NOMO-1 (cell line): ENCODE measurements around the gene RFC1.
"Not testable (repeated sequence)": the region's sequence is repeated elsewhere in the genome, so short reads cannot be mapped to it uniquely, and the experiment has no call there.

Source experiments
- DNase-seq, 2 experiments: peaks; one replicate each; lab custom pipeline; 2025; ENCODE audit not compliant: unreplicated experiment in 2 of 2; lab: John Stamatoyannopoulos, UW

The RFC1 gene

GRCh38 chr4:39305912-39306677, 60.1 kb downstream of the RFC1 start:
- no peak for DNase-seq

- DNase-seq, result no peak
Measured at GRCh38 chr4:39304651-39305050, 61.5 kb downstream of the RFC1 start.

DNA sequence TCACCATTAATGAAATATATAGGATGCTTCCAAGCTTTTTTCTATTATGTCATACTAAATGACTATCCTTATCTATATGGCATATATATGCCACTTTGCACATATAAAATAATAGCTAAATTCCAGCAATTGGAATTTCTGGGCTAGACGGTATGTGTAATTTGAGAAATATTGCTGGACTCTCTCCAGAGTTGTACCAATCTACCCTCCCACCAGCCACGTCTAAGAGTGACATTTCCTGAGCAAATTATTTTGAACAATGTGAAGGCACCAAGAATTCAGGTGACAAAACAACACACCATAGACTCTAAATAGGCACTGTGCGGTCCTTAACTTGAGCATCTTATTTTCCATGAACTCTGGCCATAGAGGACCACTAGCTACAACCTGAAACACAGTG, 62.3 kb downstream of the RFC1 start:
- no peak for DNase-seq

- DNase-seq, result no peak
Measured at GRCh38 chr4:39302901-39303300, 63.3 kb downstream of the RFC1 start.

- no peak for DNase-seq
Measured at GRCh38 chr4:39295784-39296183, 70.4 kb downstream of the RFC1 start.

DNA sequence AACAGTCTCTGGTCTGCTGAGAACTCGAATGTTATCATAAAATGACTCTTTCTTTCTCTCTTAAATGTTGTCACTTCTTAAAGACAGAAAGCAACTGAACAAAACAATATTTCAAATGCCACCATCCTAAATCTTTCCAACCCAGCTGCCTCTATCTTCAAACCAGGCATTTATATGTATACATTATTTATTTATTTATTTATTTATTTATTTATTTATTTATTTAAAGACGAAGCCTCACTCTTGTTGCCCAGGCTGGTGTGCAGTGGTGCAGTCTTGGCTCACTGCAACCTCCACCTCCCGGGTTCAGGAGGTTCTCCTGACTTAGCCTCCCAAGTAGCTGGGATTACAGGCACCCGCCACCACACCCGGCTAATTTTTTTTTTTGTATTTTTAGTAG, 73.7 kb downstream of the RFC1 start:
- not testable (repeated sequence) for DNase-seq

GRCh38 chr4:39291686-39292085, 74.5 kb downstream of the RFC1 start:
- DNase-seq, result no peak

DNA sequence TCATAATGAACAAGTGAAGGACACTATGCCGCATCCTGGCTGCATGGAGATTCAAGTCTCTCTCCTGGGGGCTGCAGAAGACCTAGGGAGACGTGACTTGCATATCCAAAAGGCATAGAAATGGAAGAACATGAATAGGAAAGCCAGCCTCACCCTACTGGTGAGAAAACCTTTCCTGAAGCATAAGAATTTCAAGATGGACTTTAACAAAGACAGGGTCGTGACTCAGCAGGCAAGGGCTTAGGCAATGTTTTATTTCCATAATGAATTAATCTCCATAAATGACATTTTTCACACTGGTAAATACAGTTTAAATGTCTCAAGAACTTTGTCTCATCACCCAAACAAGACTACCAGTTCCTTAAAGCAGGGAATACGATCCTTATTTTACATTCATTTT, 78.9 kb downstream of the RFC1 start:
- DNase-seq, result no peak

GRCh38 chr4:39286263-39286662, 79.9 kb downstream of the RFC1 start:
- DNase-seq, result no peak

DNA sequence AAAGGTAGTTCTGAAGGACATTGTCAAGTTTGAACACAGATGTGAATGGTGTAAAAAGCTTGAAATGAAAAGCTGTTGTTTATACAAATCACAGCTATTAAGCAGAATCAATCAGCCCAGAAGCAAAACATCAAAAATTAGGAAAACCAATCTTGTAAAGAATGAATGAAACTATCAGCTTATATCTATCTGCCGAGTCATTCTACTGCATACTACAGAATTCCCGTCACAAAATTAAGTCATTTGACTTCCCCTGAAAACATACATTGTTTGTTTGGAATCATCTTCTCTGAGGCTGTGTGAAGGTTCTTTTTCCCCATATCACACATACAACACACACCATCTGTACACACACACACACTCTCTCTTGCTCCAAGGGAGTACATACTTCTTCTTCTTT, 80.3 kb downstream of the RFC1 start:
- DNase-seq, result no peak

GRCh38 chr4:39285111-39285795, 80.9 kb downstream of the RFC1 start:
- no peak for DNase-seq

GRCh38 chr4:39280770-39281169, 85.4 kb downstream of the RFC1 start:
- DNase-seq, result no peak

GRCh38 chr4:39279416-39279815, 86.7 kb downstream of the RFC1 start:
- DNase-seq, result no peak

GRCh38 chr4:39278476-39278875, 87.7 kb downstream of the RFC1 start:
- DNase-seq, result no peak

- not testable (repeated sequence) for DNase-seq
Measured at GRCh38 chr4:39277661-39278060, 88.5 kb downstream of the RFC1 start.

GRCh38 chr4:39274503-39274902, 91.7 kb downstream of the RFC1 start:
- no peak for DNase-seq

DNA sequence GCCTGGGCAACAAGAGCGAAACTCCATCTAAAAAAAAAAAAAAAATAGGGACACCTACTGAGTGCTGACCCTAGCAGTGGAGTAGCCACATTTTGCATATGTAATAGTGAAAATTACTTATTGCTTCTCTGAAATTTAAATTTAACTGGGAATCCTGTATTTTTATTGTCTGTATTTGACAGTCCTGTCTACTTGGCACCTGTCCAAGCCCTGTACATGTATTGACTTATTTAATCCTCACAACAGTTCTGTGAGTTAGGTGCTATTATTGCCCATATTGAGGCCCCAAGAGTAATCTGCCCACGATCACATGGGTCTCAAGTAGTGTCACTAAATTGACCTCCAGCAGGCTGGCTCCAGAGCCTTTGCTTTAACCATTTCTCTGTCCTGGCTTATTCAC, 102.3 kb downstream of the RFC1 start:
- no peak for DNase-seq

DNA sequence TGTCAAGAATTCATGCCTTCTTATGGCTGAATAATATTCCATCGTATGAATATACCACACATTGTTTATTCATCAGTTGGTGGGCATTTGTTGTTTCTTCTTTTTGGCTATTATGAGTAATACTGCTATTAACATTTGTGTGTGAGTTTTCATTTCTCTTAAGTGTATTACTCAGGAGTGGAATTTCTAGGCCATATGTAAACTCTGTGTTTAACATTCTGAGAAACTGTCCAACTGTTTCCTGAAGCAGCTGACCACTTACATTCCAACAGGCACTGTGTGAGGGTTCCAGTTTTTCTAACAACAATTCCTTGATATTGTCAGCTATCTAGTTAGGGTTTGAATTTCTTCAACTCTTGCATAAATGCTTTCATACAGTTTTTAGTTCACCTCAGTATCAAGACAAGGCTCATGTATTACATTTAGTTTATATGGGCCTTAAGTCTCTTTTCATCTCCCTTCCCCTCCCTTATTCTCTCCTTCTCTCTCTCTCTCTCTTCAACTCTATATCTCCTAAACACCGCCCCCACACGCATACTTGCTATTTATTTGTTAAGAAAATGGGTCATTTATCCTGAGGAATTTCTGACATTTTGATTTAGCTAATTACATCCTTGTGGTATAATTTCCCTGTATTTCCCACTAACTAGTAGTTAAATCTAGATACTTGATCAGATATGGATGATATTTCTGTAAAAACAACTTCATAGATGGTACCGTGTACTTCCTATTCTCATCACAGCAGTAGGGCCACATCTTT, 106.4 kb downstream of the RFC1 start:
- DNase-seq, result no peak

- no peak for DNase-seq
Measured at GRCh38 chr4:39256436-39256835, 109.7 kb downstream of the RFC1 start.

GRCh38 chr4:39255871-39256270, 110.3 kb downstream of the RFC1 start:
- DNase-seq, result no peak

- DNase-seq, result no peak
Measured at GRCh38 chr4:39255266-39255665, 110.9 kb downstream of the RFC1 start.

- no peak for DNase-seq
Measured at GRCh38 chr4:39243462-39243861, 122.7 kb downstream of the RFC1 start.
